Gastrocnemius medialis (tissue), 4 donors: Measurements from ENCODE around the gene RRAD. TPM values are rescaled to one million over a fixed set of nuclear protein-coding genes. Genes with fewer than 3 reads are reported as not detected.
A peak's percentile ranks its signal among the peaks of the same experiment; 100 is the strongest.

Experiments used
- ATAC-seq, 2 donors: fragments of 150-250 bp; one replicate each; pipeline ENCODE4 v1.9.1; 2016
- DNase-seq, 2 donors: peaks; one replicate each; pipeline ENCODE4 v3.0.0-alpha.2; 2019
- H3K27ac ChIP-seq, 4 donors: fragments of 200-600 bp; sonication (generic); 1 replicate in 1 of 4; 2 replicates in 3 of 4; pipeline ENCODE4 v1.5.1; 2016 to 2018; ENCODE audit warnings: mild to moderate bottlenecking in 2 of 4, moderate library complexity in 1 of 4
- H3K27me3 ChIP-seq, 3 donors: fragments of 200-600 bp; sonication (generic) in 2 of 3; 1 replicate in 1 of 3; 2 replicates in 2 of 3; pipeline versions ENCODE4 v1.5.1 to v1.6.0; 2016 to 2019; ENCODE audit warnings: mild to moderate bottlenecking in 1 of 3, moderate library complexity in 1 of 3
- H3K36me3 ChIP-seq, 2 donors: fragments of 200-600 bp; sonication (generic) in 1 of 2; one replicate each; pipeline ENCODE4 v1.5.1; 2017 to 2018
- H3K4me1 ChIP-seq, 2 donors: fragments of 200-600 bp; sonication (generic) in 1 of 2; one replicate each; pipeline ENCODE4 v1.5.1; 2016 to 2017; ENCODE audit warnings: mild to moderate bottlenecking in 2 of 2
- H3K4me3 ChIP-seq, 4 donors: fragments of 200-600 bp; sonication (generic) in 3 of 4; 1 replicate in 1 of 4; 2 replicates in 3 of 4; pipeline ENCODE4 v1.5.1; 2016 to 2019; ENCODE audit warnings: mild to moderate bottlenecking in 2 of 4
- H3K9me3 ChIP-seq, 3 donors: fragments of 200-600 bp; sonication (generic) in 2 of 3; 1 replicate in 1 of 3; 2 replicates in 2 of 3; pipeline ENCODE4 v1.5.1; 2016 to 2019
- CTCF ChIP-seq, 5 experiments: fragments of 450-650 bp in 3 of 5; fragments of 200-600 bp in 2 of 5; sonication (generic) in 2 of 5; IDR thresholded peaks in 4 of 5; conservative IDR thresholded peaks in 1 of 5; 1 replicate in 4 of 5; 2 replicates in 1 of 5; pipeline ENCODE4 v1.5.1; 2016 to 2019; ENCODE audit warnings: antibody characterized with exemption in 5 of 5, mild to moderate bottlenecking in 3 of 5, moderate library complexity in 3 of 5
- POLR2A ChIP-seq, 2 donors: fragments of 450-650 bp; IDR thresholded peaks; one replicate each; pipeline ENCODE4 v1.6.1; 2017; ENCODE audit warnings: antibody characterized with exemption in 2 of 2, mild to moderate bottlenecking in 2 of 2, moderate library complexity in 2 of 2
- in situ Hi-C, 4 donors: fragments of 200-750 bp; cut with MboI; loops; one replicate each; pipeline versions ENCODE4 v1.15.0 to v1.8.0; 2017; ENCODE audit warnings: low sequenced_read_pairs in 4 of 4
- intact Hi-C: fragments of 100-400 bp; cut with DNase I; formaldehyde crosslinking; loops from one replicate; pipeline ENCODE4 v1.15.1; 2023; ENCODE audit warnings: low total_unique reads
- total RNA-seq, 4 donors: library from RNA; depleted of rRNA; stranded (reverse); fragments of >200 nt; gene quantifications; one replicate each; pipeline versions ENCODE4 v1.1.0 to v1.2.3, GENCODE V29; 2016

Gene RRAD
- total RNA-seq, 4 donors from 2014 or later: 286 to 1,191 (median 655) TPM

- intact Hi-C loops (loop anchor here (2.0 kb wide), 1 partner anchor 212 kb away; no protein-coding TSS in a partner anchor), in situ Hi-C loops (no loop called here)
- Histone ChIP-seq H3K9me3 (no peaks in the 10 kb centered on the region), H3K27me3 (no peaks in the 10 kb centered on the region), H3K27ac (peak overlapping the region; percentile 97 to 99 (median 97)), H3K4me3 (peak overlapping the region; percentile 74 to 90 (median 82)), H3K4me1 (peaks cover 41 to 57% of the 10 kb centered on the region in 2 donors), H3K36me3 (no peaks in the 10 kb centered on the region)
- TF ChIP-seq POLR2A (IDR thresholded peaks at IDR 0.05): no peak
- no peak for TF ChIP-seq CTCF (IDR thresholded peaks at IDR 0.05 in 4 of 5, conservative IDR thresholded peaks at IDR 0.05 in 1 of 5)
- no peak for DNase-seq
- no peak for ATAC-seq
Measured at GRCh38 chr16:66950437-66950836, 25.1 kb upstream of the RRAD start.

GRCh38 chr16:66949472-66949871 lies 24.1 kb upstream of the RRAD start:
- peak; percentile 24 to 44 for ATAC-seq
- no peaks in the 10 kb centered on the region for H3K36me3 ChIP-seq
- H3K4me1 ChIP-seq: peaks cover 37 to 54% of the 10 kb centered on the region in 2 donors
- peak overlapping the region; percentile 97 to 99 (median 97) for H3K27ac ChIP-seq
- intact Hi-C loops: loop anchor here (1.0 kb wide), 1 partner anchor 49 kb away; no protein-coding TSS in a partner anchor
- peak; percentile 49 to 65 for TF ChIP-seq POLR2A (IDR thresholded peaks at IDR 0.05)
- TF ChIP-seq CTCF (IDR thresholded peaks at IDR 0.05 in 4 of 5, conservative IDR thresholded peaks at IDR 0.05 in 1 of 5): no peak
- DNase-seq: peak; percentile 52 to 77
- in situ Hi-C loops: no loop called here
- no peaks in the 10 kb centered on the region for H3K27me3 ChIP-seq
- H3K9me3 ChIP-seq: no peaks in the 10 kb centered on the region
- peak overlapping the region; percentile 74 to 90 (median 82) for H3K4me3 ChIP-seq

GRCh38 chr16:66948837-66949225 lies 23.5 kb upstream of the RRAD start:
- Histone ChIP-seq H3K9me3 (no peaks in the 10 kb centered on the region), H3K4me3 (peak overlapping the region; percentile 74 to 90 (median 82)), H3K27me3 (no peaks in the 10 kb centered on the region), H3K4me1 (peaks cover 34 to 48% of the 10 kb centered on the region in 2 donors), H3K36me3 (peaks cover 0 to 2% of the 10 kb centered on the region in 2 donors), H3K27ac (peak overlapping the region; percentile 97 to 99 (median 97))
- ATAC-seq (peak in 1 of 2 donors; percentile 0), DNase-seq (no peak)
- intact Hi-C loops (loop anchor here (1.0 kb wide), 1 partner anchor 49 kb away; no protein-coding TSS in a partner anchor), in situ Hi-C loops (no loop called here)
- TF ChIP-seq CTCF (IDR thresholded peaks at IDR 0.05 in 4 of 5, conservative IDR thresholded peaks at IDR 0.05 in 1 of 5) (no peak), POLR2A (IDR thresholded peaks at IDR 0.05) (no peak)

- intact Hi-C loops (no loop called here), in situ Hi-C loops (no loop called here)
- Histone ChIP-seq H3K4me1 (peaks cover 28 to 43% of the 10 kb centered on the region in 2 donors), H3K27ac (peak overlapping the region; percentile 97 to 99 (median 97)), H3K9me3 (no peaks in the 10 kb centered on the region), H3K27me3 (no peaks in the 10 kb centered on the region), H3K4me3 (peak overlapping the region; percentile 74 to 90 (median 82)), H3K36me3 (peaks cover 0 to 7% of the 10 kb centered on the region in 2 donors)
- ATAC-seq: peak; percentile 14
- DNase-seq: peak in 1 of 2 donors; percentile 53
- TF ChIP-seq CTCF (IDR thresholded peaks at IDR 0.05 in 4 of 5, conservative IDR thresholded peaks at IDR 0.05 in 1 of 5) (no peak), POLR2A (IDR thresholded peaks at IDR 0.05) (no peak)
Measured at GRCh38 chr16:66948134-66948836, 22.9 kb upstream of the RRAD start.
